Activated CD4-positive, CD25-positive, alpha-beta regulatory T cell treated with anti-CD3 and anti-CD28 coated beads, Interleukin-2, amount 50 U/mL, for 16 hours (primary cell): ENCODE results near the gene MYPN.
"Not testable (repeated sequence)": the region's sequence is repeated elsewhere in the genome, so short reads cannot be mapped to it uniquely, and the experiment has no call there.

Experiments
- DNase-seq: peaks from one replicate; pipeline ENCODE4 v3.0.0-alpha.2; 2020; ENCODE audit warnings: low read depth, low spot score

MYPN gene

DNA sequence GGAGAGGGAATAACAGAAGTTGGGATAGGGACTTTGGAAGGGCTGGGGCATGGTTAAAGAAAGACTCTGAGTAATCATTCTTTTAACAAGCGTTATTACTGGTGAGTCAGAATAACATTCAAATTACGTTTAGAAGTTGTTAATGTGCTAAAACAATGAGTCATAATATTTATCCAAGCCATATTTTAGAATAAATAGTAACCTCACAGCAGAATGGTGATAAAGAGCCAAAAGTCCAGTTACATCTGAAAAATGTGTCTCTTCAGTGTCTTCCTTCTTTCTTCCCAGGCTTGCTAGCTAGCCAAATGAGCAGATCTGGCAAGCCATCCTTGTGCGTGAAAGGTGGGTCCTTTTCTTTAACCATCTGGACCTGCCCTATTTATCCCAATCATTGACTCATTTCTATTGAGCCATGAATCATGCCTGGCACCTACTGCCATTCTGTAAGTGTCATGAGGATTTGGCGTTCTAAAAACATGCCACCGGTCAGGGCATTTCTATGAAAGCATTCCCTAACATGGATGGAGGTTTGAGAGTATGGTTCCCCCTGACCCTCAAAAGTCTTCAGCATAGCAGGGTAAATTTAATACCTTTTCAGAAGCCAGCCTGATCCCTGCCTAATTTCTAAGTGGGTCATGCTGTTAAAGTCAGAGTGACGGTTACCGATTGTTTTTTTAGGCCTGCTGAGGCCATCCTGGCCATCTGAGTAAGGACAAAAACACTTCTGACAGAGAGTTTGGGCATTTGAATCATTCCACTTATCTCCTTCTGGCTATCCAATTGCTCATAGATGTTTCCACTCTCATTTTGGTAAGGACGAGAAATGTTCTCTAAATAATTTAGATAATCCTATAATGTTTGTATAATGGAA lies 26.9 kb downstream of the MYPN start:
- DNase-seq: no peak

DNA sequence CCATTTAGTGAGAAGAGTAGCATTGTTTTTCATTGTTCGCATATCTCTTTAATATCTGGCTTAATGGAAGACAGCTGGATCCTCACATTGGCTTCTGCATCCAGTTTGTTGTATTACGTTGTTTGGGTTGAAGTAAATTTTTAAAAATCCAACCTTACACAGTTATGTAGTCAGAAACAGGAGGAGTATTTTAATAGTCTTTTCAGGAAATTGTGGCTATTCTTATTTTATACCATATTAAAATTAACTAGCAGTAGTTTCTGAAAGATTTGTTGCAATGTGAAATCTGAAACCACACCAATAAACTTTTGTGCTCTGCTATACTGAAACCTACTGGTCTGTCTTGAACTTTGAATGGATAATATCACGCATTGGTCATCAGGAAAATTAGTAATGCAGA lies 27.9 kb downstream of the MYPN start:
- no peak for DNase-seq

DNA sequence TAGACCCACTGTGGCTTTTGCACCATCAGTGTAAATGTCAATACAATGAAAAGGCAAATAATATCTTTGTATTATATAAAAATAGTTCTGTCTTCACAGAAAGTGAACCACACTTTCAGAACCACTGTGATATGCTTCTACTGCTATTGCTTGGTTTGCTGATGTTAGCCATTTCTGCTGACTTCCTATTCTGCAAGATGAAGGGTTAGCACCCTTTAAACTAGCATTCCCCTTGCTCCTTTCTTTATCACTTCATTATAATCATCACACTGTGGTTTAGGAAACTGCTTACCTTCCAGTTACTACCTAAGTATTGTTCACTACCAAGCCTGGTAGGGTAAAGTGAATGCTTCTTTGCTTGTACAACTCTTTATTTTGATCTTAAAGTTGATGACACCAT lies 29.2 kb downstream of the MYPN start:
- no peak for DNase-seq

DNA sequence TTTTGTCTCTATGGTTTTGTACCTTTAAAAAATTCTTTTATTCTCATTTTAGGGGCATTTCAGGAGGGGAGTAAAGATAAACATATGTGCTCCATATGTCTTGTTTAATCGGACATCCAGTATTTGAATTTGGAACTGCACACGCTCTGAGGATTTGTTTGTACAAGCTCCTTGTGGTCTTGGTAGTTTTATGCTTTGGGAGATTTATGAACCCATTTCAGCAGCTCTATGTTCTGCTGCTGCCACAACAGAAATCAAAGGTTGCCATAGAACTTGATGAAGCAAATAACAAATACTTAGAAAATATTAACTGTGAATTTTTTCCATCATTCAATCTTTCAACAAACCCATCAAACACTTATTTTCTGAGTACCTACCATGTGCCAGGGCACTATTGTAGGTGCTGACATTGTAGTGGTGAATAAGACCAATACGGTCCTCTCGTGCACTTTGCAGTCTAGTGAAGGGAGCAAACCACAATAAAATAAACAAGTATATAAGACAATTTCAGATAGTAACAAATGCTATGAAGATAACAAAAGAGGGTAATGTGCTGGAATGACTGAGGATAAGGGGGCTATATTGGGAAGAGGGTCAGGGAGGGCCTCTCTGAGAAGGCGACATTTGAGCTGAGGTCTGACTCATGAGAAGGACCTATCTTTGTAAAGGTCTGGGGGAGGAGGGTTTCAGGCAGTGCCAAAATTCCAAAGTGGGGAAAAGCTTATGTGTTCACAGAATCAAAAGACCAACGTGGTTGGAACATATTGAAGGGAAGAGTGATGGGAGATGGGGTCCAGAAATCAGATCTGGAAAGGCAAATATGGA lies 30.4 kb downstream of the MYPN start:
- DNase-seq: no peak

DNA sequence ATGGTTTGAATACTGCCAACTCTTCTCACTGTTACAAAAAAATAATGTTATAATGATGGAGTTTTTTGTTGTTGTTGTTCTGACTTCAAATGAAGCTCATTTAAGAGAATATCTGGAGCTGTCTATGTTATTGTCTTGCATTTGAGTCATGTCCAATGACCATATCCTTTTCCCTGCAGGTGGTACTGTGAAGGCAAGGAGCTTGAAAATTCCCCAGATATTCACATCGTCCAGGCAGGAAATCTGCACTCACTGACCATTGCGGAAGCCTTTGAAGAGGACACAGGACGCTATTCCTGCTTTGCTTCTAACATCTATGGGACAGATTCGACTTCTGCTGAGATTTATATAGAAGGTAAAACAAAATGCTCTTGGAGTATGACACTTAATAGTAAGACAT lies 33.5 kb downstream of the MYPN start:
- DNase-seq: no peak

DNA sequence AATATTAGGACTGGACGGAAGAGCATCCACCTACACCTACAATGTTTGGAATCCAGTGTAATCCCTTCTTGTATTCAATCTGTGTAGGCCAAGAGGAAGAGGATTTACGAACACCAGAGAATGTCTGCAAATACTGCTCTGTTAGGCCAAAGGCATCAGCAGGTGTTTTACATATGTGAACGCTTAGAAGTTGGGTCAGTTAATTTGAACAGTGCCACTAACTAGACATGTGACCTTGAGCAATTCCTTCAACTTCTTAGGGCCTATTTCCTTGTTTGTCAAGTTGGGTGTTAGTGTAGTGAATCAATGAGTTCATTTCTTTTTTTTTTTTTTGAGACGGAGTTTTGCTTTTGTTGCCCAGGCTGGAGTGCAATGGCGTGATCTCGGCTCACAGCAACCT lies 35.4 kb downstream of the MYPN start:
- no peak for DNase-seq

DNA sequence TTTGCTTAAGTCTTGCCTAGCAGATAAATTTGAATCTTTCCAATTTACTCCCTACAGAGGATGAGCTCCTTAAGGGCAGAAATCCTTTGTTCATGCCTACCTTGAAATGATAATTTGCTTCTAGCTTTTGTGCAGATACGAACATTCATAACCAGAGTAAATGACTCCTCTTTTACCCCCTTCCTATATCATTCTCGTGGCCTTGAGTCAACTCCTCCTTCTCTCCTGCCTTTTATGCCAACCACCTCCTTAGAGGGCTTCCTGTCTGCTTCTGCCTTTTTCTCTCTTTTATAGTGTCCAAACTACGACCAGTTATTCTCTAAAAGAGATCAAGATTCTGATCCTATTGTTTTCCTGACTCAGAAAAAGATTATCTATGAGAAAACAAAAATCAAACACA lies 36.4 kb downstream of the MYPN start:
- DNase-seq: no peak

DNA sequence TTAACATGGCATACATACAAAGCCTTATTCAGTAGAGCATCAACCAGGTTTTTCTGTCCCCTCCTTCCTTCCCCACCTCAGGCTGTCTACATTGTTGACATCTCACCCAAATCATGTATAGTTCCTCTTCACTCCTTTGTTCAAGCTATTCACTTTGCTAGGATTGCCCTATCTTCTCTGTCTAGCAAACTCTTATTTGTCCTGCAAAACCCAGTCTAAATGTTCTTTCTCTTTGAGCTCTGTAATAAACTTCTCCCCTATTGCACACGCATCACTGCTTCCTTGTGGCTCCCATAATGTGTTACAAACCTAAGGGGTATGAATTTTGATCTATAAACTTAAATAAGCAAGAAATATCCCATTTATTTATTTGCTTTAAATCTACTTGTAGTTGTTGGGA lies 36.8 kb downstream of the MYPN start:
- no peak for DNase-seq

DNA sequence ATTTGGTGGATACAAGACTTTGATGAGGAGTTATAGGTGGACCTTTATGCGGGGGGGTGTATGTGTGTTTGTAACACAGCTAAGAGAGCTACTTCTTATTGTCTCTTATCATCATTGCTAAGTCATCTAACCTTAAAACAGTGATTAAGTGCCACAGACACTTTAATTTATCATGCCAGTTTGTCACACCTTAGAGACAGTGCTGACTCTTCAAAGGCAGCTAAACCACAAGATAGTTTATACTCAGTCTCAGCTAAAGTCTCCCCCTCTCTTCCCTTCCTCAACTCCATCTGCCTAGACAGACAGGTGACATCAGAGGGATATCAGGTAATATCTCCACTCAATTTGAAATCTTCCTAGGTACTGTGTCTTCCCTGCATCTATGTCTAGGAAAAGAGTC lies 42.2 kb downstream of the MYPN start:
- no peak for DNase-seq

DNA sequence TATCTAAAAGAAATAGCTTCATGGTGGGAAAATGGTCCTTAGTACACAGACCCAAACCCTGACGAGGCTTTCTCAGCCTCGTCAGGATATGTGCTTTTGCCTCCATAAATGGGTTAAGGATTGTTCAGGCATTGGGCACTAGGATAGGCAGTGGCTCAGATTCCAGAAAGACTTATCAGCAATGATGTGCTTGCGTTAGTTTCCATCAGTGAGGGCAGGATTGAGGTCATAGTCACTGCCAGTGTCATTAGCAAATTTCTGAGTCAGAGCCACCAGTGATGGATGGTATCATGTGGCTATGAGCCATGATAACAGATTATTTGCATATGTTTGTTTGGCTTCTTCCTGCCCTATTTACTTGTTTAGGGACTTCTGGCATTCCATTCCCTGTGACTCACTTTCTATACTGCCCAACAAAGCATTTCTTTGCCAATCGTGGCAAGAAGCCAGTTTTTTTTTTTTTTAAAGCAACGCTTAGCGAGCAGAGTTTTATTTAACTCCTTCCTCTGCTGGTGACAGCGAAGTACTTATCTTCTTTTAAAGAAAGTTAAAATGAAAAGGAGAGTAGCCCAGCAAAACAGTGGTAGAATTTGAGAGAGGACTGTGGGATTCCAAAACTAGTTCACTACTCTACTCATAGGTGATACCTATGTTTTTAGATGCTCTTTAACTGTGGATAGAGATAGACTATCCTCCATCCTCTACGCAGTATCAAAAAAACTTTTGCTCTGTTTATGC lies 44.4 kb downstream of the MYPN start:
- no peak for DNase-seq

DNA sequence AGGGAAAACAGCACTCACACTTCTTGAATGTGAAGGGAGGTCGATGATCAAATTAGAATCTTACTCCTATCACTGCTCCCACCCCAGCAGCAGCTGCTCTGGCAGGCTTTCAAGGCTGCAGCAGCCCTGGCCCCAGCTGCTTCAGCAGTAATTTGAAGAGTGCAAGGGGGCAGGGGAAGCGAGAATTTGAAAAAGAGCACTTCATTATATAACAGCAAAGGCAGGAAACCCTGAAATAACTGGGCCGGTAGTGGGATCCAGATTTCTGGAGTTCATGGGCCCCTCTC lies 44.9 kb downstream of the MYPN start:
- no peak for DNase-seq

DNA sequence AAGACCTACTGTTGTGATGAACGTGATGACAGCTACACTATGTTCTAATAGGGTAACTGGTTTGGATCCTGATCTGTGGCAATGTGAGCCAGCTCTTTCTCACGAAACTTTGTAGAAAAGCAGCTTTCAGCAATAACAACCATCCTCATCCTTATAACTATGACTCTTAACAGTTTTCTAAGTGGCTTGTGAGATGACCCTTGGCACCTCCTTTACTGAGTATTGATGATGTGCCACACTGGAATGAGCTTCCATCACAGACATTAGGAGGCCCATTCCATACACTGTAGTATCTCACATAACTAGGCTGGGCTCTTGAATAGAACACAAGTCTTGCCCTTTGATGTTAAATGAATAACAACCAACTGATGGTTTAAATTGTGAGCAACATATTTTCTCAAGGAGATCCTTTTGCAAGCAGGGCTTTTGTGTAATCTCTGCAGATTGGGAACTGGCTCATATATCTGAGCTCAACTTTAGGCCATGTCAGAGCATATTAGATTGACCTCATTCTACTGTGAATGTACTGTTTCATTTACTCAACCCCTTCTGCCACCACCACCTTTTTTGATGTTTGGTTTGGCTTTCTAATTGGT lies 46.4 kb downstream of the MYPN start:
- no peak for DNase-seq

DNA sequence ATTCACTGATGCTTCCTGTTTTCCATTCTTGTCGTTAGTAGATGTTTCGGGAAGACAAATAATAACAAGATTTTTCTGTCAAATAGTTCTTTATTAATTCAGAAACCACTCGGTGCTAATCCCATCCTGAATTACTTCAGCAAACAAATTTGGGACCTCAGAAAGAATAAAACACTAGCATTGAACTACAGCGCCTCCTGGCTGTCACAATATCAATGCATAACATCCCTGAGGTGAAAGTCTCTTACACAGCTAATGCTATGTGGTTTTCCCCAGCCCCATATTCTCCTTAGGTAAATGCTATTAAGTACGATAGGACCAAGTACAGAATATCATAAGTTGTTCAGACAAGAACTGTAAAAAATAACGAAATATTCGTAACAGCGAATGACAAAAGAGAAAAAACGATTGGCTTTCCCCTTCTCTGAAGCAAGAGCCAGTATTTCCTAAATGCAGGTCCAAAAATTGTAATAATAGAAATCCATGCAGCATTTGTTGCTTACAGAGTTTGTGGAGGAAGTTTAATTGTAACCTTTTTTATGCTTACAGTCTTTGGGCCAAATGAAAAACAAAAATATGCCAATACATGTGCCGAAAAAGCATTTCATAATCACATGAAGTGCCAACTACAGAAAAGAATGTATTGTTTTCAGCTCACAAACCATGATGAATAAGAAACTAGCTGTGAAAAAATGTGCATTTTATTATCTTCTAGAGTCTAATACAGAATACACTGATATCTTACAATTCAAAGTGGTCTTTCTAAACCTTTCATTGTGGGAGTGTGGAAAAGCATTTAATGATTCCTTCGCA lies 47.3 kb downstream of the MYPN start:
- peak; percentile 46 for DNase-seq

DNA sequence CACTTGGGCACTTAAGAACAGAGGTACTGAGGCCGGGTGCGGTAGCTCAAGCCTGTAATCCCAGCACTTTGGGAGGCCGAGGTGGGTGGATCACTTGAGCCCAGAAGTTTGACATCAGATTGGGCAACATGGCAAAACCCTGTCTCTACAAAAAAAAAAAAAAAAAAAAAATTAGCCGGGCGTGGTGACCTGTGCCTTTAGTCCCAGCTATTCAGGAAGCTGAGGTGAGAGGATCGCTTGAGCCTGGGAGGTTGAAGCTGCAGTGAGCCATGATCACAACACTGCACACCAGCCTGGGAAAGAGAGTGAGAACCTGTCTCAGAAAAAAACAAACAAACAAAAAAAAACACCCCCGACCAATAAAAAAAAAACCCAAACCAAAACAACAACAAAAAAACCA lies 48.2 kb downstream of the MYPN start:
- not testable (repeated sequence) for DNase-seq

DNA sequence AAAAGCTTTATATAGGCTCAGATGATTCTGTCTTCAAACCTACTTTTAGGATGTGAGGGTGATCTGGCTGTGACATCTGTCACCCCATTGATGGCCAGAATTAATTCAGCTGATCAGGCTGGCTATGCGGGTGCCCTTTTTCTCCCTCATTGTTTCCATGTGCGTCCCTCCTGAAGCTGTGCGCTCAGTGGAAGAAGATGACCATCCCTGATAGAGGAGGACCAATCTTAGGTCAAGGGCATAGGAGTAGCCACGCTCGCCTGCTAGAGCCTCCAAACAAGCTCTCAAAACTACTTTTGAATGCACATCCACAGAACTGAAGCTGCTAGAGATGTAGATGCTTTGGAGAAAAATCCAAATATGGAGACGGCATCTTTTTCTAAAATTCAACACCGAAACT lies 48.7 kb downstream of the MYPN start:
- no peak for DNase-seq

DNA sequence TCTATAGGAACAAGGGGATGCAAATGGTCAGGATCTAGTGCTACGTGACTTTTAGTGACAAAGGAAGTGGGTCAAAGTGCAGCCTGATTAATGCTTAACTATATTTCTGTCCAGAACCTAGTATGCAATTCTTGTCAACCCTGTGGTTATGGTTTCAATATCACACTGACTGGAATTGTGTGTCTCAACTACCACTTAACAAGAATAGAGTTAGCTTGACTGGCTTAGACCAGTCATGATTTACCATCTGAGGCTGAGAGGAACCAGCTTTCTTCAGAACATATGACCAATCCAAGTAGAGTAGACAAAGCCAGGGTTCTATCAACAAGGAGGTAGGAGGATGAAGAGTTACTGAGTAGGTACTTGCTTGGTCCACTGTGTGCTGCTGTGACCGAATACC lies 54.4 kb downstream of the MYPN start:
- no peak for DNase-seq

DNA sequence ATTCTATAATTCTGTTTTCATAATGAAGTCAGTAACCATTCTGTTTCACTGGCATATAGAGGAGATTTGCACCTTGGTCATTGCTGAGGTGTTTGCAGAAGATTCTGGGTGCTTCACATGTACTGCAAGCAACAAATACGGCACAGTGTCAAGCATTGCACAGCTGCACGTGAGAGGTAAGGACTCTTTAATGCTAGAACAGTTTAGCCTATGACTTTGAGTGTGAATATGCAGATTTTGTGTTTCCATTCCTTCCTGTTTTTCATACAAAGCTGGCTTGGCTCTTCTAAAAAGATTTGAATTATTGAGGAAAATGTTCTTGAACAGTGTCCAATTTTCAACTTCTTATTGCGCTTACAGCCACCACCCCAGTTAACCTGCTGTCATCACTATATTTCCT lies 56.4 kb downstream of the MYPN start:
- no peak for DNase-seq

DNA sequence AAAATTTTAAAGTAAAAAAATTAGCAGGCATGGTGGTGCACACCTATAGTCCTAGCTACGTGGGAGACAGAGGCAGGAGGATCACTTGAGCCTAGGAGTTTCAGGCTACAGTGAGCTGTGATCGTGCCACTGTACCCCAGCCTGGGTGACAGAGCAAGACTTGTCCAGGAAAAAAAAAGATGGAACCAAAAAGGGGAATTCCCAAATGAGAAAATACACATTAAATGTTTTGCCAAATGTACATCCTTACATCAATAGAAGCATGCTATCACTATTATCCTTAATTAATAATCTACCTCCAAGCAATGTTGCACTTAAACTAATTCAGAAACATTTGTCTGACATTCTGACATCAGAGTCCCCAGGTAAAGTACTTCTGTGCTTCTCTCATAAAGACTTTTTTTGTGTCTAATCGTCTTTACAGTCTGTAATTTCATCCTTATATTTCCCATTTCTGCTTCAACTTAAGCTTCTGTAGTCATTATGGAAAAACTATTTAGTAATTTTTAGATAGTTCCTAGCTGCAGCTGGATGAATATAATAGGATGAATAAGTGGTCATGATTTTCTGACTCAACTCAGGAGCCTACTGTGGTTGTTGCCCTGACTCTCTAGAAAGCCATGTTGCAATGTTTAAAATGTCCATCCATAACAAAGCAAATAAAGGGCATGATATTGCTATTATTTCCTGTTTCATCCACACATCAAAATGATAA lies 57.7 kb downstream of the MYPN start:
- DNase-seq: no peak

DNA sequence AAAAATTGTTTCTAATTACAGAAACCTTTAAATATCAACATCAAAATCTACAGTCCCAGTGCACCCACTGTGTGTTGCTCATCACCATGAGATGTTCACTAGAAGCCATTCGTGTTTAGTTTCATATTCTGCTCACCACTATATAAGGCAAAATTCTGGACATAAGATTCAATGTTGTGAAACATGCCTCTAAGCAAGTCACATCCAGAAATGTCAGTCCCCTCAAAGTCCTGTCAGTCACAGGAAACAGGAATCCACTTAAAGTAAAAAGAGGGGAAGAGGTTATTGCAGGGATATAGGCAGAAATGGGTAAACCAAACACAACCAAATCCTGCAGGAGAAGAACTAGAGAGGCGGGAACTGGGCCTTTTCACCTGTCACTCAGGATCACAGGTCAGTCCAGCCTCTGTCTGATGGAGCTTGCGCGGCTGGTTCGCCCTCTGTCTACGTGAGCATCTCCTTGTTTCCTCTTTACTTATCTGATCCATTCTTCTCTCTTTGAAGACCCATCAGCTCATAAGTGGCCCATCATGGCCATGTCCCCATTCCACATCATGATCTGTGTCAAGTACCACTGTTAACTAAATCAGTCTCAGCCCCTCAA lies 58.4 kb downstream of the MYPN start:
- DNase-seq: no peak

DNA sequence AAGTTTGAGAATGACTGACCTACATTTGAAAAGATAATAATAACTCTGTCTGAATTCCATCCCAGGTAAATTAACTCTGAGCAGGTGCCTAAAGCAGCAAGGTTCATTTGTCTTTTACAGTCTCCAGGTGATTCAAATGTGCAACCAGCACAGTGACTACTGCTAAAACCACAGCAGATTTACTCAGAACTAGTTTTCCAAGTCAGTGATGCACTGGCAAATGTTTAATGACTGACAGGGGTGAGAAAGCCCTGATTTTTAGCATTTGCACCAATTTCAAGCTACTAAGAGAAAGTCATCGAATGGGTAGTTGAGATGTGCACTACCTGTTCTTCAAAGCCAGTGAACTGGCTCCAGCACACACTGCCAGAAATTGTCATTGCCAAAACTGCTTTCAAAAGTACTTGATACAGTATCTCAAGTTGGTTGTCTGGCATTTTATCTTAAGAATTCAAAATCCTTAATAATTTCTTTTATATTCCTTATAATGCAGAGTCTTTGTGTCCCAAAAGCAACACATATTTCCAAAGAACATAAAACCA lies 62.3 kb downstream of the MYPN start:
- DNase-seq: no peak
